Medulla oblongata (tissue), 1 donor: ENCODE results near the gene TMEM131L.
"Not testable (repeated sequence)": the region's sequence is repeated elsewhere in the genome, so short reads cannot be mapped to it uniquely, and the experiment has no call there.

Experiments used
- DNase-seq: peaks from one replicate; pipeline ENCODE4 v3.0.0-alpha.2; 2015; ENCODE audit errors: extremely low spot score

TMEM131L gene

GRCh38 chr4:153649572-153649991, 183.4 kb downstream of the TMEM131L start:
- no peak for DNase-seq

- peak; percentile 46 for DNase-seq
These were observed 185.0 kb downstream of the TMEM131L start for GRCh38 chr4:153651116-153651515.

- DNase-seq: peak; percentile 74
These were observed 185.4 kb downstream of the TMEM131L start for GRCh38 chr4:153651587-153651986.

- DNase-seq: peak; percentile 62
These were observed 186.1 kb downstream of the TMEM131L start for GRCh38 chr4:153652051-153652784.

- no peak for DNase-seq
These were observed 188.9 kb downstream of the TMEM131L start for GRCh38 chr4:153655002-153655541.

- DNase-seq: peak; percentile 69
These were observed 189.8 kb downstream of the TMEM131L start for GRCh38 chr4:153655928-153656327.

- DNase-seq: peak; percentile 53
These were observed 195.2 kb downstream of the TMEM131L start for GRCh38 chr4:153661215-153661822.

- no peak for DNase-seq
These were observed 195.7 kb downstream of the TMEM131L start for GRCh38 chr4:153661908-153662307.

- no peak for DNase-seq
These were observed 197.5 kb downstream of the TMEM131L start for GRCh38 chr4:153663667-153664066.

- DNase-seq: not testable (repeated sequence)
These were observed 200.3 kb downstream of the TMEM131L start for GRCh38 chr4:153666505-153666904.

GRCh38 chr4:153668647-153669046, 202.5 kb downstream of the TMEM131L start:
- no peak for DNase-seq

GRCh38 chr4:153669838-153670237, 203.7 kb downstream of the TMEM131L start:
- no peak for DNase-seq

- DNase-seq: no peak
These were observed 210.3 kb downstream of the TMEM131L start for GRCh38 chr4:153676486-153676885.

GRCh38 chr4:153676984-153677383, 210.8 kb downstream of the TMEM131L start:
- DNase-seq: no peak

- no peak for DNase-seq
These were observed 213.3 kb downstream of the TMEM131L start for GRCh38 chr4:153679486-153679885.

- no peak for DNase-seq
These were observed 217.6 kb downstream of the TMEM131L start for GRCh38 chr4:153683763-153684181.

- peak; percentile 39 for DNase-seq
These were observed 218.2 kb downstream of the TMEM131L start, which contains the start of gene TLR2 for GRCh38 chr4:153684182-153684970. Gene TLR2 (plus strand): TSS chr4:153684280. CDS start chr4:153702908, 18,628 bp downstream.

GRCh38 chr4:153684971-153685371, 218.8 kb downstream of the TMEM131L start:
- no peak for DNase-seq
